GM12891 (cell line): ENCODE data around the gene CLCF1.

Experiments
- POLR2A ChIP-seq: IDR thresholded peaks from 2 replicates; pipeline ENCODE4 v1.6.1; 2011; ENCODE audit warnings: low read depth, low read length, control low read depth
- POLR2AphosphoS5 ChIP-seq: IDR thresholded peaks from 2 replicates; pipeline ENCODE4 v1.6.1; 2011; ENCODE audit warnings: low read depth, low read length, control low read depth
- POU2F2 ChIP-seq: IDR thresholded peaks from 2 replicates; pipeline ENCODE4 v1.6.1; 2011; ENCODE audit warnings: low read depth, mild to moderate bottlenecking, control low read depth, low read length, moderate library complexity
- TAF1 ChIP-seq: IDR thresholded peaks from 2 replicates; pipeline ENCODE4 v1.6.1; 2011; ENCODE audit warnings: low read depth, low read length, control low read depth

DNA sequence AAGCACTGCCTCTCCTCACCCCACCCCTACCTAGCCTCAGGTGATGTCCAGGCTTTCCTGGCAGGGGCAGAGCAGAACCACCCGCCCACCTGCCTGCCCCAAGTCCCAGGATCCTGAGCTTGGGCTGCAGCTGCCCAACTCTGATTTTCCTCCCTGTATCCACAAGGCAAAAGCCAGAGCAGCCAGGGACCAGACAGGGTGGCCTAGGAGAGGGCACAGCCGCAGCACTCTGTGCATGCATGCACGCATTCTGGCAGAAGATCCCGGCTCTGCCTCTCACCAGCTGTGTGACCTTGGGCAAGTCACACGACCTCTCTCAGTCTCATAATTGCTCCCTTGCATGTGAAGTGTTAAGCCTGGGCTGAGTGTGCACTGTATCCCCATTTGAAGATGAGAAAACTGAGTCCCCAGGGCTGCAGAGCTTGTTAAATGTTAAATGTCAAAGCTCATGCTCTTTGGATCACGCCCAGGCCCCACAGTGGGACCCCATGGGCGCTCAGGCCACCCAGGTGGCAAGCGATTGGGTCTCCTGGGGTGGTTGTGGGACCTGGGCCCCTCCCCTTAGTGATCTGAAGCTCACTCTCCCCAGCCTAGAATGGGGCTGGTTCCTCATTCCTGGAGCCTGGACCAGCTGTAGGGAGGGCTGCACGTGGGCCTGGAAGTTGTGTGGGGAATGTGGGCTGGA is 39.2 kb upstream of the CLCF1 start:
- no peak for TF ChIP-seq POU2F2
- no peak for TF ChIP-seq POLR2A
- no peak for TF ChIP-seq TAF1
- no peak for TF ChIP-seq POLR2AphosphoS5
